Measurements from ENCODE around the gene ACOXL.
"Not testable (repeated sequence)": the region's sequence is repeated elsewhere in the genome, so short reads cannot be mapped to it uniquely, and the experiment has no call there.

Gene ACOXL

DNA sequence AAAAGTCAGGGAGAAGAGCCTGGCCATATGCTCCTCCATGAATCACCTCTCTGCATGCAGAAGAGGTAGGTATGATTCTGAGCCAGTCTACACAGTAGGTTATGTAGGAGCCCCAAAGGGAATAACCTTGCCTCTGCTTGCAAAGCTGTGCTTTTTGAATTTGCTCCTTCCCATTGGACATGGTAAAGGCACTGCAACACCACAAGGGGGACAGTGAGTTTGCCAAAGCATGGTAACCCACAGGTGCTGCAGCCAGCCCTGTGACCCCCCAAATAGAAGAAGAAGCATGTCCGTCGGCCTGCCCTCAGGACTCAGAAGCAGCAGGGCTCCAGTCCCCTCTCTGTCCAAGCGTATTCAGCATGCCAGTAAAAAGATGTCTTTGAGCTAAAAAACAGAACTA lies 337.3 kb downstream of the ACOXL start:
- no peak overlapping the region for H3K4me3 ChIP-seq (ENCODE audit: low read depth, low read length)
- in situ Hi-C loops (cut with HindIII; ENCODE audit: low sequenced_read_pairs) = loop anchor here (25.0 kb wide), 1 partner anchor 207 kb away; no protein-coding TSS in a partner anchor
- DNase-seq (ENCODE audit: low read depth, low spot score) = no peak
- TF ChIP-seq, protein P1, sequence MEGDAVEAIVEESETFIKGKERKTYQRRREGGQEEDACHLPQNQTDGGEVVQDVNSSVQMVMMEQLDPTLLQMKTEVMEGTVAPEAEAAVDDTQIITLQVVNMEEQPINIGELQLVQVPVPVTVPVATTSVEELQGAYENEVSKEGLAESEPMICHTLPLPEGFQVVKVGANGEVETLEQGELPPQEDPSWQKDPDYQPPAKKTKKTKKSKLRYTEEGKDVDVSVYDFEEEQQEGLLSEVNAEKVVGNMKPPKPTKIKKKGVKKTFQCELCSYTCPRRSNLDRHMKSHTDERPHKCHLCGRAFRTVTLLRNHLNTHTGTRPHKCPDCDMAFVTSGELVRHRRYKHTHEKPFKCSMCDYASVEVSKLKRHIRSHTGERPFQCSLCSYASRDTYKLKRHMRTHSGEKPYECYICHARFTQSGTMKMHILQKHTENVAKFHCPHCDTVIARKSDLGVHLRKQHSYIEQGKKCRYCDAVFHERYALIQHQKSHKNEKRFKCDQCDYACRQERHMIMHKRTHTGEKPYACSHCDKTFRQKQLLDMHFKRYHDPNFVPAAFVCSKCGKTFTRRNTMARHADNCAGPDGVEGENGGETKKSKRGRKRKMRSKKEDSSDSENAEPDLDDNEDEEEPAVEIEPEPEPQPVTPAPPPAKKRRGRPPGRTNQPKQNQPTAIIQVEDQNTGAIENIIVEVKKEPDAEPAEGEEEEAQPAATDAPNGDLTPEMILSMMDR (IDR thresholded peaks at IDR 0.05; ENCODE audit: low read depth, low read length) = no peak

DNA sequence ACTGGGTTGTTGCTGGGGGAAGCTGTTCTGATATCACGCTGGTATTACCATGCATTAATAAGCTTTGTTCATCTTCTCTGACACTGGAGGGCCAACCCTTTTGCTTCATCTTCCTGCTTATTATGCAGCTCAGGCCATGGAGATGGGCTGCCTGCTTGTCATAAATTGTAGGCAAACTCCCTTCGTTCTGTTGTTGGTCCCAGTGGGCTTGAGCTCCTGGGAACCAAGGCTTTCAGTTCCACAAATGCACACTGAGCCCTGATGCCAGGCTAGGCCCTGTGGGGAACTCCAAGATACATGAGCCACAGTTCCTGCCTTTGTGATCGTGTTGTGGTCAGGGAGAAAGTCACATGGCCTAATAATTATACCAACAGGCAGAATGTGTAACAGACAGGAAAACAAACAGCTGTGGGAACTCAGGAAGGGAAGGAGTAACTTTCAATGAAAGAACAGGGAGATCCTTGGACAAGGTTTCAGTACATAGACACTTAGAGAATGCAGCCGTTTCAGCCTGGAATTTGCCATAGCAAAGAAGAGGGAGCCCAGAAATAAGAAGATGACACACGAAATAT lies 339.3 kb downstream of the ACOXL start:
- no peak overlapping the region for H3K4me3 ChIP-seq (ENCODE audit: low read depth, low read length)
- in situ Hi-C loops (cut with HindIII; ENCODE audit: low sequenced_read_pairs) = loop anchor here (25.0 kb wide), 1 partner anchor 209 kb away; no protein-coding TSS in a partner anchor
- peak; percentile 80 for DNase-seq (ENCODE audit: low read depth, low spot score)
- TF ChIP-seq, protein P1 (IDR thresholded peaks at IDR 0.05; ENCODE audit: low read depth, low read length) = no peak

DNA sequence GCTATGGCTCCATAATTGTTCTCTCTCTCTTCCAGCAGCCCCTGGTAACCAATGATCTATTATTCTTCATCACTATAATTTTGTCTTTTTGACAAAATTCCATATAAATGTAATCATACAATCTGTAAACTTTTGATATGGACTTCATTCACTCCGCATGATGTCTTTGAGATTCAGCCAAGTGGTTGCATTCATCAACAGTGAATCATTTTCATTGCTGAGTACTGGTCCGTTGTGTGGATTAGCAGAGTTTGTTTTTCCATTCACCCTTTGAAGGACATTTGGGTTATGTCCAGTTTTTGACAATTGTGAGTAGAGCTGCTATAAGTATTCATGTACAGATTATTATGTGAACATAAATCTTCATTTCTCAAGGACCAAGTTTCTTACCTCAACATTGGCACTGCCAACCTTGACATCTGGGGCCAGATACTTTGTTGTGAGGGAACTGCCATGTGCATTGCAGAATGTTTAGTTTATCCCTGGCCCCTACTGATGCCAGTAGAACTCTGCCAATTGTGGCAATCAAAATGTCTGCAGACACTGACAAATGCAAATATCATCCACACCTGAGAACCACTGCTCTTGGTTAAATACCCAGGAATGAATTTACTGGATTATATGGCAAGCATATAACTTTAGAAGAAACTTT lies 340.0 kb downstream of the ACOXL start:
- TF ChIP-seq, protein P1 (IDR thresholded peaks at IDR 0.05; ENCODE audit: low read depth, low read length) = no peak
- H3K4me3 ChIP-seq (ENCODE audit: low read depth, low read length) = no peak overlapping the region
- DNase-seq (ENCODE audit: low read depth, low spot score) = peak; percentile 89
- in situ Hi-C loops (cut with HindIII; ENCODE audit: low sequenced_read_pairs) = loop anchor here (25.0 kb wide), 1 partner anchor 210 kb away; no protein-coding TSS in a partner anchor

DNA sequence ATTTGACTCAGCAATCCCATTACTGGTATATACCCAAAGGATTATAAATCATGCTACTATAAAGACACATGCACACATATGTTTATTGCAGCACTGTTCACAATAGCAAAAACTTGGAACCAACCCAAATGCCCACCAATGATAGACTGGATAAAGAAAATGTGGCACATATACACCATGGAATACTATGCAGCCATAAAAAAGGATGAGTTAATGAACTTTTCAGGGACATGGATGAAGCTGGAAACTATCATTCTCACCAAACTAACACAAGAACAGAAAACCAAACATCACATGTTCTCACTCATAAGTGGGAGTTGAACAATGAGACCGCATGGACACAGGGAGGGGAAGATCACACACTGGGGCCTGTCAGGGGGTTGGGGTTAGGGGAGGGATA lies 350.3 kb downstream of the ACOXL start:
- in situ Hi-C loops (cut with HindIII; ENCODE audit: low sequenced_read_pairs); H3K4me3 ChIP-seq (ENCODE audit: low read depth, low read length); DNase-seq (ENCODE audit: low read depth, low spot score): not testable (repeated sequence)

DNA sequence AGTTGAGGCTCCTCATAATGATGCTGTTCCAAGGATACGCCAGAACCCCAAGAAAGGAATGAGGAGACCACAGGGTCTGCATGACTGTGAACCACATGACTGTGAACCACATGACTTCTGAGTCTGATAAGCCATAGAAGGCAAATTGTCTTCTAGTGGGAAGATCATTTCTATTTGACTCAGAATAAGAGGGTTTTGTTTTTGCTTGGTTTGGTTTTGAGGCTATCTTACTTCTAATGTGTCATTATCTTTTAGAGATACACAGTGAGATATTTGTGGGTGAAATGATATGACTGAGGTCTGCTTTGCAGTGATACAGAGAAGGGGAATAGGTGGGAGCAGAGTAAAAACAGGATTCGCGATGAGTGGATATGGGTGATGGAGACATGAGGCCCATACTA lies 359.4 kb downstream of the ACOXL start:
- TF ChIP-seq, protein P1 (IDR thresholded peaks at IDR 0.05; ENCODE audit: low read depth, low read length) = no peak
- in situ Hi-C loops (cut with HindIII; ENCODE audit: low sequenced_read_pairs) = no loop called here
- no peak overlapping the region for H3K4me3 ChIP-seq (ENCODE audit: low read depth, low read length)
- no peak for DNase-seq (ENCODE audit: low read depth, low spot score)

DNA sequence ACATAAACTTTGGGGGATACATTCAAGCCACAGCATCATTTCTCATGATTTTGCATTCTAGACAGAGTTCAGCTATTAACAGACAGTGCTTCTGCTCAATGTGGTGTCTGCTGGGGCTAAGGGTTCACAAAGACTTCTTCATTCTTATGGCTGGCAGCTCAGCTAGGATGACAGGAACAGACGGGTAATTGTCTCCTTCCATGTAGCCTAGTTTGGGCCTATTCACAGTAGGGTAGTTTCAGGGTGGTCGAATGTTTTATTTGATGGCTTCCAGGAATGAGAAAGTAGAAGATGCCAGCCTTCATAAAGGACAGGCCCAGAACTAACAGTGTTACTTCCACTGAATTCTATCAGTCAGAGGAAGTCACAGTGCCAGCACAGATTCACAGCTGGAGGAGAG lies 362.3 kb downstream of the ACOXL start:
- in situ Hi-C loops (cut with HindIII; ENCODE audit: low sequenced_read_pairs) = no loop called here
- DNase-seq (ENCODE audit: low read depth, low spot score) = no peak
- TF ChIP-seq, protein P1 (IDR thresholded peaks at IDR 0.05; ENCODE audit: low read depth, low read length) = no peak
- no peak overlapping the region for H3K4me3 ChIP-seq (ENCODE audit: low read depth, low read length)

DNA sequence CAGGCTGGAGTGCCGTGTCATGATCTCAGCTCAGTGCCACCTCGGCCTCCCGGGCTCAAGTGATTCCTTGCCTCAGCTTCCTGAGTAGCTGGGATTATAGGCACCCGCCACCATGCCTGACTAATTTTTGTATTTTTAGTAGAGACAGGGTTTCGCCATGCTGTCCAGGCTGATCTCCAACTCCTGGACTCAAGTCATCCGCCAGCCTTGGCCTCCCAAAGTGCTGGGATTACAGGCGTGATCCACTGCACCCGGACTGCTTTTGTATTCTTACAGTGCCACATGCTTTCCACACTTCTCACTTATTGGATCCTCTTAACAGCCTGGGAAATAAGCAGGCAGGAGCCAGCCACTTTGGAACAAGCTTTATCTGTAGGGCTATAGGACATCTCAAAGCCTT lies 363.1 kb downstream of the ACOXL start:
- TF ChIP-seq, protein P1 (IDR thresholded peaks at IDR 0.05; ENCODE audit: low read depth, low read length) = no peak
- in situ Hi-C loops (cut with HindIII; ENCODE audit: low sequenced_read_pairs) = no loop called here
- no peak overlapping the region for H3K4me3 ChIP-seq (ENCODE audit: low read depth, low read length)
- no peak for DNase-seq (ENCODE audit: low read depth, low spot score)

Measured in astrocyte of the spinal cord (primary cell).